Spinal cord (tissue), 10 donors: ENCODE data around the gene VPS35L. TPM values are rescaled to one million over a fixed set of nuclear protein-coding genes. Genes with fewer than 3 reads are reported as not detected.

Experiments
- DNase-seq, 6 donors: peaks; one replicate each; pipeline versions ENCODE4 v3.0.0 to v3.0.0-alpha.2; 2013 to 2015; ENCODE audit warnings: low spot score in 6 of 6, low read depth in 4 of 6
- H3K27ac ChIP-seq: one replicate; pipeline ENCODE4 v1.5.1; 2013; ENCODE audit warnings: low read depth, low read length, control low read depth
- H3K27me3 ChIP-seq: one replicate; pipeline ENCODE4 v1.6.1; 2013; ENCODE audit warnings: low read length; ENCODE audit not compliant: control insufficient read depth, insufficient read depth
- H3K36me3 ChIP-seq: one replicate; pipeline ENCODE4 v1.6.1; 2013; ENCODE audit warnings: low read length; ENCODE audit not compliant: control insufficient read depth, insufficient read depth
- H3K4me1 ChIP-seq: one replicate; pipeline ENCODE4 v1.6.1; 2013; ENCODE audit warnings: low read length; ENCODE audit not compliant: control insufficient read depth, insufficient read depth
- H3K4me3 ChIP-seq: one replicate; pipeline ENCODE4 v1.5.1; 2013; ENCODE audit warnings: low read depth, low read length, control low read depth
- H3K9me3 ChIP-seq: one replicate; pipeline ENCODE4 v1.6.1; 2013; ENCODE audit warnings: low read length; ENCODE audit not compliant: control insufficient read depth, insufficient read depth
- WGBS: methylation state at CpG from one replicate; pipeline ENCODE4 v1.1.5; 2013; ENCODE audit warnings: missing lambda C conversion rate; ENCODE audit not compliant: insufficient coverage; 5-methylcytosine and 5-hydroxymethylcytosine counted together
- polyA plus RNA-seq, 2 donors: library from polyadenylated mRNA; unstranded; fragments of 120-200 nt; gene quantifications; one replicate each; pipeline ENCODE4 v1.2.1, GENCODE V29; 2013; ENCODE audit not compliant: insufficient read length in 2 of 2
- total RNA-seq, 2 donors: library from RNA; depleted of rRNA in 1 of 2; stranded (reverse); fragments of 120-200 nt in 1 of 2; fragments of >200 nt in 1 of 2; gene quantifications; one replicate each; pipeline versions ENCODE4 v1.2.3 to v1.2.4, GENCODE V29; 2013 to 2014
- donor health status: healthy.

The VPS35L gene
- total and polyA plus RNA-seq, 4 donors: 58.1 to 67.3 (median 63.8) TPM

DNA sequence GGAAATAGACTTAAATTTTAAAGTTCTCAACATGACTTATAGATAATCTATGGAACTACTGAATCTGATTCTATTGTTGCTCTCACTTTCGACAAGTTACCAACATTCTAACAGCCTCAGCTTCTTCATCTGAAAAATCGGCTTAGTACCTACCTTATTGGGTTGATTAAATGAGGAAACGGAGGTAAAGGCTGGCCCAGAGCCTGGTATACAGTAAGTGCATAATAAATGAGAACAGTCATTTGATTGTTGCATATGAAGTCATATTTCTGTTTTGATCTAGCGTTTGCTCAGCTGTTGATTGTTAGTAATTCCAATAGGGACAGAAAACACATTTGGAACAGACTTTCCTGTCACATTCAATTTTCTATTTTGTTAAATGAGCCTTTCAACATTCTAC lies 4.6 kb downstream of the VPS35L start:
- WGBS: no CpG with 5 or more reads among the region's 4 CpGs
- DNase-seq: no peak
- no peak overlapping the region for H3K27ac ChIP-seq

GRCh38 chr16:19563377-19563776 lies 7.9 kb downstream of the VPS35L start:
- peaks cover 25% of the 10 kb centered on the region for H3K36me3 ChIP-seq
- no peak overlapping the region for H3K4me3 ChIP-seq
- no peaks in the 10 kb centered on the region for H3K9me3 ChIP-seq
- H3K27ac ChIP-seq: no peak overlapping the region
- no peak for DNase-seq
- H3K27me3 ChIP-seq: no peaks in the 10 kb centered on the region
- WGBS: 94% methylated on average over 3 of the region's 4 CpGs
- H3K4me1 ChIP-seq: no peaks in the 10 kb centered on the region

More for the DNA sequence above, 4.6 kb downstream of the VPS35L start:
- H3K4me1 ChIP-seq: peaks cover 15% of the 10 kb centered on the region
- H3K9me3 ChIP-seq: no peaks in the 10 kb centered on the region
- H3K4me3 ChIP-seq: no peak overlapping the region
- peaks cover 3% of the 10 kb centered on the region for H3K36me3 ChIP-seq
- H3K27me3 ChIP-seq: no peaks in the 10 kb centered on the region

DNA sequence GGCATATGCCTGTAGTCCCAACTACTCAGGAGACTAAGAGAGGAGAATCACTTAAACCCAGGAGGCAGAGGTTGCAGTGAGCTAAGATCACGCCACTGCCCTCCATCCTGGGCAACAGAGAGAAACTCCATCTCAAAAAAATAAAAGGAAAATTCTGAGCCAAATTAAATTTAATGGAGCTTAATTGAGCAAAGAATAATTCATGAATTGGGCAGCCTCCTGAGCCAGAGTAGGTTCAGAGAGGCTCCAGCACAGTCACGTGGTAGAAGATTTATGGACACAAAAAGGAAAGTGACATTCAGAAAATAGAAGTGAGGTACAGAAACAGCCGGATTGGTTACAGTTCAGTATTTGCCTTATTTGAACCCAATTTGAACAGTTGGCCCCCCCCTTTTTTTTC lies 10.9 kb downstream of the VPS35L start:
- Histone ChIP-seq H3K9me3 (no peaks in the 10 kb centered on the region), H3K27me3 (no peaks in the 10 kb centered on the region), H3K27ac (no peak overlapping the region), H3K4me3 (no peak overlapping the region), H3K4me1 (no peaks in the 10 kb centered on the region), H3K36me3 (peaks cover 49% of the 10 kb centered on the region)
- DNase-seq: no peak
- 44% methylated on average over 2 of the region's 3 CpGs for WGBS

- no peak overlapping the region for H3K27ac ChIP-seq
- H3K9me3 ChIP-seq: no peaks in the 10 kb centered on the region
- no peak overlapping the region for H3K4me3 ChIP-seq
- H3K4me1 ChIP-seq: no peaks in the 10 kb centered on the region
- whole genome bisulfite sequencing: 97% methylated on average over 6 of the region's 8 CpGs
- DNase-seq: no peak
- H3K36me3 ChIP-seq: peaks cover 59% of the 10 kb centered on the region
- no peaks in the 10 kb centered on the region for H3K27me3 ChIP-seq
These were observed 12.1 kb downstream of the VPS35L start for GRCh38 chr16:19567560-19567959.

DNA sequence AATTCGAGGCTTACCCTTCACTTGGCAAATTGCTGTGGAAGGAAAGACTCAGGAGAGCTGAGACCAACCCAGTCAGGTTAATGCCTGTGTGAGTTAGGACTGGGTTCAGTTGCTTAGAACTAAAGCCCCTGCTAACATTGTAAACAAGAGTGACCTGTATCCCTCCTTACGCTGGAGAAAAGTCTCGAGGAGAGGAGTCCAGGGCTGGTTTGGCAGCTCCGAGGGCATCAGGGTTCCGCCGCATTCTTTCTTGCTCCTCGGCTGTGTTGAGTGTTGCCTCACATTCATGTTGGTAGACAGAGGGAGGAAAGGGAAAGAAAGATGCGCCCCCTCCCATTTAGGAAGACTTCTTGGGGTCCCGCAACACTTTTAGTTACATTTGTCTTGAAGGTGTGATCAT lies 18.5 kb downstream of the VPS35L start:
- Histone ChIP-seq H3K4me1 (peaks cover 17% of the 10 kb centered on the region), H3K4me3 (no peak overlapping the region), H3K36me3 (peaks cover 60% of the 10 kb centered on the region), H3K27ac (no peak overlapping the region), H3K9me3 (no peaks in the 10 kb centered on the region), H3K27me3 (no peaks in the 10 kb centered on the region)
- DNase-seq: no peak
- 97% methylated on average over 5 of the region's 9 CpGs for WGBS

DNA sequence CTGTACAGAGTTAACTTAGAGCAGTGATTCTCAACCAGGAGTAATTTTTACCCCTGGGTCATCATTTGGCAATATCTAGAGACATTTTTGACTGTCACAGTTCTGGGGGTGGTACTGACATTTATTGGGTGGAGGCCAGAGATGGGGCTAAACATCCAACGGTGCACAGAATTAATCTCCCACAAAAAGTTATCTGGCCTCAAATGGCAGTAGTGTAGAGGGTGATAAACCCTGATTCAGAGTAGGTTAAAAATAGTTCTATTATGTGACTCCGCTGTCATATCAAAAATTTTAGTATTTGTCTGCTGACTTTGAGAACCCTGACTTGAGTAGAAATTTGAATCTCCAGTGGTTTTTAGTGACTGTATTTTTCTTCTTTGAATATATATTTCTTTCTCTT lies 19.1 kb downstream of the VPS35L start:
- WGBS: no CpG with 5 or more reads among the region's 2 CpGs
- DNase-seq: no peak
- Histone ChIP-seq H3K27me3 (no peaks in the 10 kb centered on the region), H3K4me3 (no peak overlapping the region), H3K9me3 (no peaks in the 10 kb centered on the region), H3K4me1 (peaks cover 23% of the 10 kb centered on the region), H3K27ac (no peak overlapping the region), H3K36me3 (peaks cover 57% of the 10 kb centered on the region)

DNA sequence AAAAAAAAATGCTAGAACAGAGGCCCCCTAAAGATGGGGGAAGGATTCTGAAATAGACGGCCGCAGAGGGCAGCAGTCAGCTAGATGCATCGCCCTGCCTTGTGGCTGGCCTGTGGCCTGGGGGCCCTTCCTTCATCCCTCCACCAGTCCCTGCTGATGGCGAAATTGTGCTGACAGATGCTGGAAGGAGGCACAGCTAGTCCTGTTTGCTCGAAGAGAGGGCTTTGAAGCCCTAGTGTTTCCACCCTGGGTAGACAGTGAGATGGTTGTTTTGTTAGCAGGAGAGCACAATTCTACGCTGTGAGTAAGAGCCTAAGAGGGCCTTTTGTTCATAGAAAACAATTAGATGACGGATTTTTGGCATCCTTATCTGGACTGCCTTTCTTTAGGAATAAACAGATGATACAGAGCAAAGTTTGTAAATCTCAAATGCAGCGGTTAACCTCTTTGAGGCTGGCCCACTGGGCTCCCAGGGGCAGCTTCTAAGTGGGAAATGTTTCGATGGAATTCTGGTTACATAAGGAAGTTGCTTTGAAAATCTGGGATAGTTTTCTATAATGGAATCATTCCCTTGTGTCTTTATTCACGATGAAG lies 23.0 kb downstream of the VPS35L start:
- 20% methylated on average over 9 of the region's 10 CpGs for WGBS
- H3K9me3 ChIP-seq: peaks cover 2% of the 10 kb centered on the region
- H3K27ac ChIP-seq: peak overlapping the region; percentile 91
- DNase-seq: peak in 5 of 6 donors; percentile 50 to 88 (median 68)
- peaks cover 23% of the 10 kb centered on the region for H3K4me1 ChIP-seq
- H3K4me3 ChIP-seq: no peak overlapping the region
- H3K36me3 ChIP-seq: peaks cover 43% of the 10 kb centered on the region
- no peaks in the 10 kb centered on the region for H3K27me3 ChIP-seq

DNA sequence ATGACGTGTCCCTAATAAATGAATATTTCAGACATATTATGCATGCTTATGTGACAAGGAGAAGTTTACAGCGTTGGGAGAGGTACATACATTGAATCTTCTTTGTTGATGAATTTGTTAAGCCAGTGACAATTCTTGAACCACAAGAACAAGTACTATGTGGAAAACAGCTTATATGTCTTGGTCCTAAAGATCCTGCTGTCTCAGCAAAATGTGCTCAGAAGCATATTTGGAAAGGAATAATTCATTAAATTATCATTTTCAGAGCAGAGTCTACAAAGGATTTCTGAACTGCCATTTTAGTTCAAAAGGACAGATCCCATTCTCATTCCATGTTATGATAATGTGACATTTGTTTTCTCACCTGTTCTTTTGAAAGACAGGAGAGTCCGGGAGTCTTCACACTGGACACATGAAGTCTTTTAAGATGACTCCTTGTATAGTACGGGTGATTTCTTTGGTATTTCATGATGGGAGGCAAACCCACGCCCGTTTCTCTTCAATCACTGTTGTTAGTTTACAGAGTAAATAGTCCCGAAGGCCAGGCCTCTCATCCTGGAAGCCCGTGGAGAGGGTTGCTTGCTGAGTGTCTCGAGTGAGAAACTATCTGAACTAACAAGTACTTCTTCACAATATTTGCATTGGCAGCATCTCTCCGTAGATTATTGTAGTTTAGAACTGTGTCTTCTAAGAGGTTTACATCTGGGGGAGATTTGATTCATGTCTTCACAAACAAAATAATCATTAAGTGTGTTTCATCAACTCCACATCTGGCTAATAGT lies 26.7 kb downstream of the VPS35L start:
- DNase-seq: peak in 2 of 6 donors; percentile 11 to 80
- Histone ChIP-seq H3K4me3 (no peak overlapping the region), H3K36me3 (peaks cover 23% of the 10 kb centered on the region), H3K9me3 (peaks cover 2% of the 10 kb centered on the region), H3K4me1 (peaks cover 23% of the 10 kb centered on the region), H3K27ac (peak overlapping the region; percentile 1), H3K27me3 (no peaks in the 10 kb centered on the region)
- 89% methylated on average over 3 of the region's 10 CpGs for WGBS

GRCh38 chr16:19583665-19584300 lies 28.3 kb downstream of the VPS35L start:
- Histone ChIP-seq H3K9me3 (peaks cover 2% of the 10 kb centered on the region), H3K36me3 (peaks cover 29% of the 10 kb centered on the region)

More at GRCh38 chr16:19583665-19584300, 28.3 kb downstream of the VPS35L start:
- Histone ChIP-seq H3K27me3 (no peaks in the 10 kb centered on the region), H3K4me1 (peaks cover 8% of the 10 kb centered on the region), H3K27ac (no peak overlapping the region), H3K4me3 (no peak overlapping the region)
- WGBS: no CpG with 5 or more reads among the region's 5 CpGs
- DNase-seq: peak in 2 of 6 donors; percentile 47 to 65
